Fibroblast of lung (primary cell): Measurements from ENCODE around the gene ZMAT3.

Source experiments
- EZH2 ChIP-seq: IDR thresholded peaks from 2 replicates; pipeline ENCODE4 v1.5.1; 2012; ENCODE audit warnings: low read length, control low read depth, mild to moderate bottlenecking; ENCODE audit errors: missing control alignments
- TF ChIP-seq, protein P1 (sequence below), 2 donors: IDR thresholded peaks in 1 of 2; conservative IDR thresholded peaks in 1 of 2; 1 replicate in 1 of 2; 2 replicates in 1 of 2; pipeline ENCODE4 v1.5.1; 2011 to 2012; ENCODE audit warnings: low read length in 2 of 2, control low read depth in 1 of 2, inconsistent platforms in 1 of 2, low read depth in 1 of 2, mild to moderate bottlenecking in 1 of 2

GRCh38 chr3:179000144-179000543 lies 71.5 kb downstream of the ZMAT3 start:
- TF ChIP-seq, protein P1, sequence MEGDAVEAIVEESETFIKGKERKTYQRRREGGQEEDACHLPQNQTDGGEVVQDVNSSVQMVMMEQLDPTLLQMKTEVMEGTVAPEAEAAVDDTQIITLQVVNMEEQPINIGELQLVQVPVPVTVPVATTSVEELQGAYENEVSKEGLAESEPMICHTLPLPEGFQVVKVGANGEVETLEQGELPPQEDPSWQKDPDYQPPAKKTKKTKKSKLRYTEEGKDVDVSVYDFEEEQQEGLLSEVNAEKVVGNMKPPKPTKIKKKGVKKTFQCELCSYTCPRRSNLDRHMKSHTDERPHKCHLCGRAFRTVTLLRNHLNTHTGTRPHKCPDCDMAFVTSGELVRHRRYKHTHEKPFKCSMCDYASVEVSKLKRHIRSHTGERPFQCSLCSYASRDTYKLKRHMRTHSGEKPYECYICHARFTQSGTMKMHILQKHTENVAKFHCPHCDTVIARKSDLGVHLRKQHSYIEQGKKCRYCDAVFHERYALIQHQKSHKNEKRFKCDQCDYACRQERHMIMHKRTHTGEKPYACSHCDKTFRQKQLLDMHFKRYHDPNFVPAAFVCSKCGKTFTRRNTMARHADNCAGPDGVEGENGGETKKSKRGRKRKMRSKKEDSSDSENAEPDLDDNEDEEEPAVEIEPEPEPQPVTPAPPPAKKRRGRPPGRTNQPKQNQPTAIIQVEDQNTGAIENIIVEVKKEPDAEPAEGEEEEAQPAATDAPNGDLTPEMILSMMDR (conservative IDR thresholded peaks at IDR 0.05 in 1 of 2, IDR thresholded peaks at IDR 0.05 in 1 of 2; ENCODE audit: low read depth in 1 of 2, low read length in 2 of 2) = no peak
- no peak for TF ChIP-seq EZH2
